Measurements from ENCODE around the gene ANO6. TPM values are rescaled to one million over a fixed set of nuclear protein-coding genes. Genes with fewer than 3 reads are reported as not detected.

Gene ANO6
- total RNA-seq, 1 donor from 2014 or later = 69.9 TPM

DNA sequence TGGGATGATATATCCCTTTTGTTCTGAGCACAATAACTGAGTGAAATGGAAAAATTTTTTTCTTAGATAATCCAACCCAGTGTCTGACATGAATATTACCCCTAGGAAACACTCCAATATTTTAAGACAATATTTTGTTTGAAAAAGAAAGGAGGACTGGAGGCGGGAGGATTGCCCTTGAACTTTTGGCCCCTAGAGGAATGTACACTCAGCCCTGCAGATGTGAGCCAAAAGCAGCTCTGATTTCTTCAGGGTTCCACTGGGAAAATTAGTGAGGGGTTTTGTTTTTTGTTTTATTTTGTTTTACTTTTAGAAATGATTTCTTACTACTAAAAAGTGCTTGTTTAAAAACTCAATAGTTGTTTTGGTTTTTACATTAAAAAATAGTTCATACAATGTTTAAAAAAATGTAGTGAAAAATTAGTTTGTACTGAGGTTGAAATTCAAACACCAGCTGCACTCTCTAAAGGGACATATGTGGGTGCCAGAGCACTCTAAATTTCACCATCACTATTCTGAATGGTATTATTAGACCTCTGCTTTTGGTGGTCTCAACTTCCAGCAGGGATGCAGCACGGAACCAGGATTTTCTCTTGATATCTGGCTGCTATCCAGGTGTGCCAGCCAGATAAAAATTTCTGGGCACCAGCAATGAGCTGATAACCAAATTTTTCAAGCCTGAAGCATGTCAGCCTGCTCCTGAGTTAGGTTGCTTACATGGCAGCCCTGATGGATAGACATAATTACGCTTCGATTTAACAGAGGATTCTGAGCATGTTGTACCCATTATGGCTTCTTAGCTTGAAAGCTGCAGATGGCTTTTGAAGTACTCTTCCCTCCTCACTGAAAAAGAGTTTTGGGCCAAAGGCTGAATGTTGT, 141.9 kb downstream of the ANO6 start:
- Histone ChIP-seq H3K4me3 (ENCODE audit: low read depth, low read length) (no peak overlapping the region), H3K27me3 (ENCODE audit: control insufficient read depth, insufficient read depth, low read length) (no peaks in the 10 kb centered on the region), H3K36me3 (ENCODE audit: control insufficient read depth, insufficient read depth, low read length) (no peaks in the 10 kb centered on the region)
- no peak for DNase-seq (ENCODE audit: low read depth)
- no peak for TF ChIP-seq CTCF (IDR thresholded peaks at IDR 0.05; ENCODE audit: insufficient read depth, low read length, poor library complexity, severe bottlenecking)

- H3K4me3 ChIP-seq (ENCODE audit: low read depth, low read length) = no peak overlapping the region
- H3K27me3 ChIP-seq (ENCODE audit: control insufficient read depth, insufficient read depth, low read length) = no peaks in the 10 kb centered on the region
- H3K36me3 ChIP-seq (ENCODE audit: control insufficient read depth, insufficient read depth, low read length) = no peaks in the 10 kb centered on the region
- DNase-seq (ENCODE audit: low read depth) = no peak
- no peak for TF ChIP-seq CTCF (IDR thresholded peaks at IDR 0.05; ENCODE audit: insufficient read depth, low read length, poor library complexity, severe bottlenecking)
Observed at GRCh38 chr12:45362291-45362690, 146.4 kb downstream of the ANO6 start.

DNA sequence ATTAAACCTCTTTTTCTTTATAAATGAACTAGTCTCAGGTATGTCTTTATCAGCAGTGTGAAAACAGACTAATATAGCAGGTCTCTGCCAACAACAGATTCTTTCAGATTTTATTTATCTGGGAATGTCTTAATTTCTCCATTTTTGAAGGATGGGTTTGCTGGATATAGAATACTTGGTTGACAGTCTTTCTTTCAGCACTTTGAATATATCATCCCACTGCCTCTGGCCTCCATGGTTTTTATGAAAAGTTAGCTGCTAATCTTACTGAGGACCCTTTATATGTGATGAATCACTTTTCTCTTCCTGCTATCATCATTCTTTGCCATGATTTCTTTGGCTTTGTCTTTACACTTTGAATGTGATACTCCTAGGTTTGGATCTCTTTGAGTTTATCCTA, 148.0 kb downstream of the ANO6 start:
- no peak for TF ChIP-seq CTCF (IDR thresholded peaks at IDR 0.05; ENCODE audit: insufficient read depth, low read length, poor library complexity, severe bottlenecking)
- DNase-seq (ENCODE audit: low read depth) = no peak
- H3K4me3 ChIP-seq (ENCODE audit: low read depth, low read length) = no peak overlapping the region
- H3K27me3 ChIP-seq (ENCODE audit: control insufficient read depth, insufficient read depth, low read length) = no peaks in the 10 kb centered on the region
- no peaks in the 10 kb centered on the region for H3K36me3 ChIP-seq (ENCODE audit: control insufficient read depth, insufficient read depth, low read length)

DNA sequence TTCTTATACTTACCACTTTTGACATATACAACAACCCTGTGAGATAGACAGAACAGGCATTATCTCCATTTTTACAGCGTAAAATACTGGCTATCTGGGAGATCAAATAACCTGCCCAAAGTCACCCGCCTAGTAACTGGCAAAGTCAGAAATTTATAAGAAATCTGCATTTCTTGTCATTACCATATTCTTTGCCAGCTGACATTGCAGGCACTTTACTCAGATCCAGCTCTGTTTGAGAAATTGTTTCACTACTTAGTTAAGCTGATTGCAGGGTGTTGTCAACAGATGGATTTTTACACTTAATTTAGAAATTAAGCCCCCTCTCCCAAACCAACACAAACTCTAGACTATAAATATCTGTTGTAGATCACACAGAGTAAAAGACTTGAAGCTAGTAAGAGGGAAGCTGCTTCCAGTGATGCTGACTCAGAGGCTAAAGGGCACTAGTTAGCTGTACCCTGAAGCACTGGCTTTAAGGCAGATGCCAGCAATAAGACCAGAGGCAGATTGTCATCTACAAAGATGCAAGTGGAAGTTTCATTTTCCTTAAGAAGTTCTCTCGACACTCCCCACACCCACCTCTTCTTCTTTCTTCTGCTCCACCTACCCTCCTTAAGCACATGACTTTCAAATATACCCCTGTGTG, 153.1 kb downstream of the ANO6 start:
- no peak for DNase-seq (ENCODE audit: low read depth)
- no peak for TF ChIP-seq CTCF (IDR thresholded peaks at IDR 0.05; ENCODE audit: insufficient read depth, low read length, poor library complexity, severe bottlenecking)
- H3K27me3 ChIP-seq (ENCODE audit: control insufficient read depth, insufficient read depth, low read length) = no peaks in the 10 kb centered on the region
- H3K4me3 ChIP-seq (ENCODE audit: low read depth, low read length) = no peak overlapping the region
- no peaks in the 10 kb centered on the region for H3K36me3 ChIP-seq (ENCODE audit: control insufficient read depth, insufficient read depth, low read length)

- no peak overlapping the region for H3K4me3 ChIP-seq (ENCODE audit: low read depth, low read length)
- H3K36me3 ChIP-seq (ENCODE audit: control insufficient read depth, insufficient read depth, low read length) = no peaks in the 10 kb centered on the region
- no peak for TF ChIP-seq CTCF (IDR thresholded peaks at IDR 0.05; ENCODE audit: insufficient read depth, low read length, poor library complexity, severe bottlenecking)
- H3K27me3 ChIP-seq (ENCODE audit: control insufficient read depth, insufficient read depth, low read length) = no peaks in the 10 kb centered on the region
- no peak for DNase-seq (ENCODE audit: low read depth)
Observed at GRCh38 chr12:45377815-45378214, 161.9 kb downstream of the ANO6 start.
